HepG2 (cell line): Measurements from ENCODE around the gene TBX6. TPM values are rescaled to one million over a fixed set of nuclear protein-coding genes. Genes with fewer than 3 reads are reported as not detected.

ENCODE experiments used
- ATM ChIP-seq: fragments of 450-650 bp; IDR thresholded peaks from 2 replicates; pipeline ENCODE4 v1.7.1; 2017; ENCODE audit warnings: mild to moderate bottlenecking, borderline replicate concordance
- CHCHD3 ChIP-seq: sonication (generic); formaldehyde crosslinking; IDR thresholded peaks from 2 replicates; pipeline ENCODE4 v1.8.0; 2022; ENCODE audit warnings: mild to moderate bottlenecking, missing genetic modification reagents, moderate library complexity
- HNRNPLL ChIP-seq: fragments of 200-400 bp; formaldehyde crosslinking; IDR thresholded peaks from 2 replicates; pipeline ENCODE4 v1.6.1; 2017; ENCODE audit warnings: mild to moderate bottlenecking, low read depth, low read length; ENCODE audit not compliant: poor library complexity, severe bottlenecking
- HOMEZ ChIP-seq: IDR thresholded peaks from 2 replicates; pipeline ENCODE4 v1.6.1; 2016; ENCODE audit warnings: low read depth
- IRF9 ChIP-seq: sonication (generic); formaldehyde crosslinking; IDR thresholded peaks from 2 replicates; pipeline ENCODE4 v1.8.0; 2022; ENCODE audit warnings: missing genetic modification reagents, mild to moderate bottlenecking, borderline replicate concordance
- MIER3 ChIP-seq: IDR thresholded peaks from 2 replicates; pipeline ENCODE4 v1.6.1; 2016; ENCODE audit warnings: missing compliant biosample characterization, borderline replicate concordance
- MTA3 ChIP-seq: sonication (generic); formaldehyde crosslinking; IDR thresholded peaks from 2 replicates; pipeline ENCODE4 v1.4.0; 2020; ENCODE audit warnings: missing genetic modification reagents
- NKX3-1 ChIP-seq: sonication (generic); formaldehyde crosslinking; IDR thresholded peaks from 2 replicates; pipeline ENCODE4 v1.5.0; 2020; ENCODE audit warnings: missing genetic modification reagents
- ONECUT2 ChIP-seq: sonication (generic); formaldehyde crosslinking; IDR thresholded peaks from 2 replicates; pipeline ENCODE4 v1.4.0; 2020; ENCODE audit warnings: missing genetic modification reagents
- PCBP1 ChIP-seq: fragments of 200-400 bp; formaldehyde crosslinking; IDR thresholded peaks from 2 replicates; pipeline ENCODE4 v1.6.1; 2017; ENCODE audit warnings: mild to moderate bottlenecking, low read depth, low read length, borderline replicate concordance
- SIX1 ChIP-seq: sonication (generic); formaldehyde crosslinking; IDR thresholded peaks from 2 replicates; pipeline ENCODE4 v1.4.0; 2020; ENCODE audit warnings: missing genetic modification reagents, borderline replicate concordance
- SMAD1 ChIP-seq: sonication (generic); formaldehyde crosslinking; IDR thresholded peaks from 2 replicates; pipeline ENCODE4 v1.4.0; 2020; ENCODE audit warnings: missing genetic modification reagents, low read depth, mild to moderate bottlenecking, borderline replicate concordance
- SPEN ChIP-seq: sonication (generic); formaldehyde crosslinking; IDR thresholded peaks from 2 replicates; pipeline ENCODE4 v1.5.1; 2020; ENCODE audit warnings: low read depth, mild to moderate bottlenecking, missing genetic modification reagents
- SYNCRIP ChIP-seq: fragments of 200-400 bp; formaldehyde crosslinking; IDR thresholded peaks from 2 replicates; pipeline ENCODE4 v1.6.1; 2018; ENCODE audit warnings: mild to moderate bottlenecking, low read depth, low read length; ENCODE audit not compliant: insufficient read depth
- TAF15 ChIP-seq: fragments of 200-400 bp; formaldehyde crosslinking; IDR thresholded peaks from one replicate; pipeline ENCODE4 v1.6.1; 2018; ENCODE audit warnings: mild to moderate bottlenecking, low read depth, low read length; ENCODE audit not compliant: poor library complexity, severe bottlenecking
- TOE1 ChIP-seq: sonication (generic); formaldehyde crosslinking; IDR thresholded peaks from 2 replicates; pipeline ENCODE4 v1.4.0; 2020; ENCODE audit warnings: mild to moderate bottlenecking, missing genetic modification reagents
- TP53 ChIP-seq: sonication (generic); formaldehyde crosslinking; conservative IDR thresholded peaks from 2 replicates; pipeline ENCODE4 v1.4.0; 2020; ENCODE audit warnings: missing genetic modification reagents
- ZMAT3 ChIP-seq: sonication (generic); formaldehyde crosslinking; conservative IDR thresholded peaks from 2 replicates; pipeline ENCODE4 v1.7.0; 2021; ENCODE audit warnings: missing genetic modification reagents
- ZNF224 ChIP-seq: sonication (generic); formaldehyde crosslinking; IDR thresholded peaks from 2 replicates; pipeline ENCODE4 v1.5.0; 2020; ENCODE audit warnings: mild to moderate bottlenecking, missing genetic modification reagents
- ZNF782 ChIP-seq: sonication (generic); formaldehyde crosslinking; IDR thresholded peaks from 2 replicates; pipeline ENCODE4 v1.4.0; 2020; ENCODE audit warnings: missing genetic modification reagents, mild to moderate bottlenecking, borderline replicate concordance
- ZNF788 ChIP-seq: sonication (generic); formaldehyde crosslinking; IDR thresholded peaks from 2 replicates; pipeline ENCODE4 v1.5.0; 2020; ENCODE audit warnings: mild to moderate bottlenecking, missing genetic modification reagents, borderline replicate concordance
- ZNF83 ChIP-seq: sonication (generic); formaldehyde crosslinking; IDR thresholded peaks from 2 replicates; pipeline ENCODE4 v1.4.0; 2020; ENCODE audit warnings: missing genetic modification reagents, mild to moderate bottlenecking, borderline replicate concordance
- ZSCAN21 ChIP-seq: sonication (generic); formaldehyde crosslinking; IDR thresholded peaks from 2 replicates; pipeline ENCODE4 v1.8.0; 2022; ENCODE audit warnings: mild to moderate bottlenecking, missing genetic modification reagents, moderate library complexity, borderline replicate concordance
- polyA plus RNA-seq, 8 experiments: library from polyadenylated mRNA; depleted of rRNA in 3 of 8; stranded (reverse) in 7 of 8; unstranded in 1 of 8; fragments of >200 nt; fragmentation: Illumina TruSeq in 4 of 8; extraction: Trizol in 4 of 8; gene quantifications; 2 replicates each; pipeline versions ENCODE4 v1.2.1 to v1.2.3, GENCODE V29; 2011 to 2016; ENCODE audit warnings: low read depth in 4 of 8, missing spikeins in 1 of 8, mixed read lengths in 1 of 8; ENCODE audit not compliant: insufficient read depth in 1 of 8
- total RNA-seq, 5 experiments: library from RNA; depleted of rRNA; stranded (reverse); fragments of >200 nt; fragmentation: Illumina TruSeq; extraction: Trizol; gene quantifications; 2 replicates each; pipeline ENCODE4 v1.2.3, GENCODE V29; 2016; ENCODE audit warnings: low read depth in 1 of 5
- TF ChIP-seq, protein P1 (sequence below): sonication (generic); formaldehyde crosslinking; IDR thresholded peaks from 2 replicates; pipeline ENCODE4 v1.5.0; 2020; ENCODE audit warnings: missing genetic modification reagents
- TF ChIP-seq, protein P2 (sequence below): sonication (generic); formaldehyde crosslinking; IDR thresholded peaks from 2 replicates; pipeline ENCODE4 v1.8.1; 2023; ENCODE audit warnings: mild to moderate bottlenecking, moderate library complexity, missing genetic modification reagents

The TBX6 gene
- total and polyA plus RNA-seq, 2 of the 13 experiments (the other 11 are each of a cell fraction or from before 2014, with no cell fraction given) = 0.24 to 0.42 TPM

DNA sequence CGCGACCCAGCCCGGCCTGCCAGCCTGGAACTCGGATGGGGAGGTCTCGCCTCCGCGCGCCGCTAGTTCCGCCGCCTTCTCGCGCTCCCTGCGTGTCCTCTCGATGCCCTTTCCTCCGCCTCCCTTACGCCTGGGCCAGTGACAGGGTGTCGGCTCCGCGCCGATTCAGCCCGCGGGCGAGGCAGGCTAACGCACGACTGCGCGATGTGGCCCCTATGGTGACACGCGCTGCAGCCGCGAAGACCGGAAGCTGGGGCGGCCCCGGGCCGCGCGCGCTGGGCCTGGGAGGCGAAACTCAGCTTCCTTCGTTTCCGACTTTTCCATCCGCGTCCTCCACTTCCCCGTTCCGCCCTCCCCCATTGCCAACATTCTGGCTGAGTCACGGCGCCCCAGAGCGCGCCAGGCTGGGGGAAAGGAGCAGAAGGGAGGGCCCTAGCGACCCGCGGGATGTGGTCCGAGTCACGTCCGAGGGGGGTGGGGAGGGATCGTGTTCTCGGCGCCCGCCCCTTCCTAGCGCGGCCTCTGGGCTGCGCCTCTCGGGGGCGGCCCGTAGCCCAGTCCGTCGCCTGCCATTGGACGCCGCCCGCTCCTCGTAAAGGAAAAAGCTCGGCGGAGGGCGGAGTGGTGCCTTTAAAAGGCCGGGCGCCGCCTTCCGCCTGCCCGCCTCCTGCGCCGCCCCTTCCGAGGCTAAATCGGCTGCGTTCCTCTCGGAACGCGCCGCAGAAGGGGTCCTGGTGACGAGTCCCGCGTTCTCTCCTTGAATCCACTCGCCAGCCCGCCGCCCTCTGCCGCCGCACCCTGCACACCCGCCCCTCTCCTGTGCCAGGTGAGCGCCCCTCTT is 26.4 kb downstream of the TBX6 start, which contains the start of gene ALDOA (continued):
- TF ChIP-seq IRF9 = peak; percentile 92
- TF ChIP-seq TAF15 = no peak
- peak; percentile 38 for TF ChIP-seq TP53 (CRISPR knock-in tag)
- peak; percentile 74; the same call in 1 of the 2 replicates for TF ChIP-seq TOE1 (CRISPR knock-in tag)
- TF ChIP-seq, protein P1, sequence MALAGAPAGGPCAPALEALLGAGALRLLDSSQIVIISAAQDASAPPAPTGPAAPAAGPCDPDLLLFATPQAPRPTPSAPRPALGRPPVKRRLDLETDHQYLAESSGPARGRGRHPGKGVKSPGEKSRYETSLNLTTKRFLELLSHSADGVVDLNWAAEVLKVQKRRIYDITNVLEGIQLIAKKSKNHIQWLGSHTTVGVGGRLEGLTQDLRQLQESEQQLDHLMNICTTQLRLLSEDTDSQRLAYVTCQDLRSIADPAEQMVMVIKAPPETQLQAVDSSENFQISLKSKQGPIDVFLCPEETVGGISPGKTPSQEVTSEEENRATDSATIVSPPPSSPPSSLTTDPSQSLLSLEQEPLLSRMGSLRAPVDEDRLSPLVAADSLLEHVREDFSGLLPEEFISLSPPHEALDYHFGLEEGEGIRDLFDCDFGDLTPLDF (CRISPR knock-in tag) = peak; percentile 94
- no peak; the same call in 1 of the 2 replicates for TF ChIP-seq ONECUT2
- peak; percentile 97 for TF ChIP-seq ZNF788 (CRISPR knock-in tag)
- no peak for TF ChIP-seq MTA3 (CRISPR knock-in tag)
- peak; percentile 89 for TF ChIP-seq NKX3-1 (CRISPR knock-in tag)
- TF ChIP-seq SYNCRIP = no peak
- TF ChIP-seq SIX1 (CRISPR knock-in tag) = peak; percentile 90
- TF ChIP-seq PCBP1 = no peak
- peak; percentile 98 for TF ChIP-seq SPEN (CRISPR knock-in tag)
- peak; percentile 86; the same call in 1 of the 2 replicates for TF ChIP-seq MIER3 (CRISPR knock-in tag)
- no peak; the same call in 1 of the 2 replicates for TF ChIP-seq CHCHD3 (CRISPR knock-in tag)
- no peak for TF ChIP-seq ATM
- TF ChIP-seq, protein P2, sequence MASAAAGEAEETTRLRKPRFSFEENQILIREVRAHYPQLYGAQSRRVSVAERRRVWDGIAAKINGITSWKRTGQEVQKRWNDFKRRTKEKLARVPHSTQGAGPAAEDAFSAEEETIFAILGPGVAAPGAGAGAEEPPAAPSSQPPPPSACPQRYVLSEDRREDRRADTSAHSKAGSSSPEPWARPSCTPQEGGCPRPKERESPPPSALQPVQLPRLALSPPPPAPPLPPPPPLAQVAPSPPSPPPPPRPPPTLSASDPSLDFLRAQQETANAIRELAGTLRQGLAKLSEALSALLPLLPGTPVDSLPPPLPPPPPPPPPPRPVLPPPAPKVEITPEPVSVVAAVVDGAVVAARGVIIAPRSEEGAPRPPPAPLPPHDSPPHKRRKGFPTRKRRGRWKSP (CRISPR knock-in tag) = peak; percentile 82
- no peak; the same call in 1 of the 2 replicates for TF ChIP-seq SMAD1 (CRISPR knock-in tag)
- TF ChIP-seq HOMEZ (CRISPR knock-in tag) = 0 out of 2 replicates have a peak, but pooled peaks have one; percentile 77
- TF ChIP-seq ZSCAN21 (CRISPR knock-in tag) = peak; percentile 96
- peak; percentile 98 for TF ChIP-seq ZNF782 (CRISPR knock-in tag)
- peak; percentile 98 for TF ChIP-seq ZMAT3 (CRISPR knock-in tag)
- peak; percentile 82 for TF ChIP-seq ZNF224 (CRISPR knock-in tag)
- TF ChIP-seq HNRNPLL = peak; percentile 93
- peak; percentile 94 for TF ChIP-seq ZNF83 (CRISPR knock-in tag)
